Activated naive CD4-positive, alpha-beta T cell treated with anti-CD3 and anti-CD28 coated beads, Interleukin-2, amount 10 ng/mL, durations not matched to agents 7 days and 5 days (primary cell): ENCODE results near the gene IFIT2.

Experiments used
- CTCF ChIA-PET: fragments of 350-600 bp; sonication (Branson Sonifier 250); formaldehyde crosslinking; loops from one replicate; lab custom pipeline; 2021; ENCODE audit warnings: antibody characterized with exemption; lab: Charles Lee
- DNase-seq: peaks from one replicate; pipeline ENCODE4 v3.0.0-alpha.2; 2020
- H3K27ac Mint-ChIP-seq: one replicate; pipeline ENCODE4 v1.8.0; 2021; ENCODE audit warnings: mild to moderate bottlenecking, moderate library complexity, mixed read lengths
- H3K27me3 Mint-ChIP-seq: one replicate; pipeline ENCODE4 v1.8.0; 2021; ENCODE audit warnings: mild to moderate bottlenecking, mixed read lengths
- H3K36me3 Mint-ChIP-seq: one replicate; pipeline ENCODE4 v1.8.0; 2021; ENCODE audit warnings: mixed read lengths
- H3K4me1 Mint-ChIP-seq: one replicate; pipeline ENCODE4 v1.8.0; 2021; ENCODE audit warnings: mixed read lengths
- H3K4me3 Mint-ChIP-seq: one replicate; pipeline ENCODE4 v1.8.0; 2021; ENCODE audit warnings: mild to moderate bottlenecking, moderate library complexity, mixed read lengths
- H3K9me3 Mint-ChIP-seq: one replicate; pipeline ENCODE4 v1.8.0; 2021; ENCODE audit warnings: mixed read lengths

Gene IFIT2

DNA sequence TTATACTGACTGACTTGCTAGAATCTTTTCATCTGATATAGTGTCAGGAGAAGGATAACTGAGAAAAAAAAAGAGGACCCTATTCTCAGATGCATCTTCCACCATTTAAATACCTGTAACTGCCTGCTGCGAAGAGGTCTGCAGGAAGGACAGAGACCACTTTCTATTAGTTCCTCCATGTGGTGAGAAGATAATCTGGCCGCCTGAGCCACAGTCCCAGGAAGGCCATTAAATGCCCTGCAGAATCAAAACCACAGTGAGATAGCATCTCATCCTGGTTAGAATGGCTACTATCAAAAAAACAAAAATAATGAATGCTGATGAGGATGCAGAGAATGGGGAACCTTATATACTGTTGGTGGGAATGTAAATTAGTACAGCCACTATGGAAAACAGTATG, 56.1 kb downstream of the IFIT2 start:
- peaks cover 1% of the 10 kb centered on the region for H3K4me1 Mint-ChIP-seq
- H3K27ac Mint-ChIP-seq = no peak overlapping the region
- H3K9me3 Mint-ChIP-seq = no peaks in the 10 kb centered on the region
- CTCF ChIA-PET = interaction anchor here (1.1 kb wide), 1 partner anchor 11 kb away, joined by 3 read pairs; no protein-coding TSS in a partner anchor
- H3K4me3 Mint-ChIP-seq = no peak overlapping the region
- no peaks in the 10 kb centered on the region for H3K36me3 Mint-ChIP-seq
- H3K27me3 Mint-ChIP-seq = peaks cover 37% of the 10 kb centered on the region
- DNase-seq = no peak
